Activated CD8-positive, alpha-beta memory T cell treated with anti-CD3 and anti-CD28 coated beads, Interleukin-2, amount 10 ng/mL, durations not matched to agents 7 days and 5 days (primary cell): ENCODE measurements around the gene ATL2. TPM values are rescaled to one million over a fixed set of nuclear protein-coding genes. Genes with fewer than 3 reads are reported as not detected.
"Not testable (repeated sequence)": the region's sequence is repeated elsewhere in the genome, so short reads cannot be mapped to it uniquely, and the experiment has no call there.

Experiments
- ATAC-seq: fragments of 150-1000 bp; cut with Tn5 transposase; one replicate; pipeline ENCODE4 v1.10.0; 2021; ENCODE audit warnings: moderate library complexity
- CTCF ChIA-PET: fragments of 350-600 bp; sonication (Branson Sonifier 250); formaldehyde crosslinking; loops from one replicate; lab custom pipeline; 2021; ENCODE audit warnings: antibody characterized with exemption; lab: Charles Lee
- DNase-seq: peaks from one replicate; pipeline ENCODE4 v3.0.0-alpha.2; 2020
- H3K27ac Mint-ChIP-seq: one replicate; pipeline ENCODE4 v1.8.0; 2021; ENCODE audit warnings: mild to moderate bottlenecking, mixed read lengths
- H3K27me3 Mint-ChIP-seq: one replicate; pipeline ENCODE4 v1.8.0; 2021; ENCODE audit warnings: mixed read lengths
- H3K36me3 Mint-ChIP-seq: one replicate; pipeline ENCODE4 v1.8.0; 2021; ENCODE audit warnings: mild to moderate bottlenecking, mixed read lengths
- H3K4me1 Mint-ChIP-seq: one replicate; pipeline ENCODE4 v1.8.0; 2021; ENCODE audit warnings: mixed read lengths
- H3K4me3 Mint-ChIP-seq: one replicate; pipeline ENCODE4 v1.8.0; 2021; ENCODE audit warnings: mild to moderate bottlenecking, moderate library complexity, mixed read lengths
- H3K9me3 Mint-ChIP-seq: one replicate; pipeline ENCODE4 v1.8.0; 2022; ENCODE audit warnings: low read depth, mixed read lengths
- total RNA-seq, 2 experiments: library from RNA; stranded (reverse); gene quantifications; one replicate each; pipeline ENCODE4 v1.2.3, GENCODE V29; 2021

The ATL2 gene
- total RNA-seq, 2 experiments from 2014 or later, result 55.5 to 56.7 TPM

GRCh38 chr2:38344813-38345212 lies 32.3 kb downstream of the ATL2 start:
- Mint-ChIP-seq H3K27me3 (no peaks in the 10 kb centered on the region), H3K4me1 (no peaks in the 10 kb centered on the region), H3K27ac (no peak overlapping the region), H3K9me3 (peaks cover 2% of the 10 kb centered on the region), H3K36me3 (peaks cover 31% of the 10 kb centered on the region), H3K4me3 (no peak overlapping the region)
- DNase-seq (no peak), ATAC-seq (no peak)
- CTCF ChIA-PET, result interaction anchor here (1.0 kb wide), 1 partner anchor 164 kb away, joined by 3 read pairs; no protein-coding TSS in a partner anchor

DNA sequence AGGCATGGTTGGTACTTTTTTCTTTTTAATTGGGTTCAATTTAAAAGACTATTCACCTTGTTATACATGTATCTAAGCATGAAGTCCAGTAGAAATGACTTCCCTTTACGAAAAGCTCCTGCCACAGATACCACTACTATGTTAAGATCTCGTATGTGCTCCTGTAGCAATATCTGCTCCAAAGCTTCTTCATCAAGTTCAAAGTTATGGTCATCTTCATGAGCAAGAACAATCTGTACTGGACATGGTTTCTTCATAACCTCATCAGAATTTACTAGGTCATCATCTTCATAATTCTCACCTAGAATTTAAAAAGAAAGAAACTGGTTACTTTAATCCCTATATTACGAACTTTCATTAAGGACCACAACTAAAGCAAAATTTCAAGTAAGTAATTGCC lies 33.9 kb downstream of the ATL2 start:
- H3K27me3 Mint-ChIP-seq, result no peaks in the 10 kb centered on the region
- H3K27ac Mint-ChIP-seq, result no peak overlapping the region
- CTCF ChIA-PET, result no interaction called here

DNA sequence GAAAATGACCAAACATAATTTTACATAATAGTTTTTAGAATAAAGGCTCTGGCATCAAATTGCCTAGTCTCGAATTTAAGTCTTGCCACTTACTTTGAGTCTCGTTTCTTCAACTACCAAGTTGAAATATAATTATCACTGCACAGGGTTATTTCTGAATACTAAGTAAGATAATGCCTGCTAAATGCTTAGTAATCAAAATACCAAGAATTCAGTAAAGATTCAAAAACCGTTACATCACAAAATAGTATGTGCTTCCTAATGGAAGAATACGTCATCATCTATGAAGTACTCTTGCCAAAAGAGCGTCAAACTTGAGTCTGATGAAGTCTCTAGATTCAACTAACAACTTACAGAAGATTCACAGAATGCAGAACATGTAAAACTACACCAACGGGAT lies 40.5 kb downstream of the ATL2 start:
- no peaks in the 10 kb centered on the region for H3K27me3 Mint-ChIP-seq
- H3K36me3 Mint-ChIP-seq, result peaks cover 39% of the 10 kb centered on the region
- no peak overlapping the region for H3K4me3 Mint-ChIP-seq
- no peaks in the 10 kb centered on the region for H3K4me1 Mint-ChIP-seq
- no peaks in the 10 kb centered on the region for H3K9me3 Mint-ChIP-seq
- ATAC-seq (no peak), DNase-seq (no peak)
- CTCF ChIA-PET, result no interaction called here
- H3K27ac Mint-ChIP-seq, result no peak overlapping the region

More for the DNA sequence above, 33.9 kb downstream of the ATL2 start:
- H3K36me3 Mint-ChIP-seq, result peaks cover 40% of the 10 kb centered on the region
- DNase-seq, result no peak
- H3K9me3 Mint-ChIP-seq, result peaks cover 2% of the 10 kb centered on the region
- ATAC-seq, result no peak
- no peak overlapping the region for H3K4me3 Mint-ChIP-seq
- no peaks in the 10 kb centered on the region for H3K4me1 Mint-ChIP-seq

DNA sequence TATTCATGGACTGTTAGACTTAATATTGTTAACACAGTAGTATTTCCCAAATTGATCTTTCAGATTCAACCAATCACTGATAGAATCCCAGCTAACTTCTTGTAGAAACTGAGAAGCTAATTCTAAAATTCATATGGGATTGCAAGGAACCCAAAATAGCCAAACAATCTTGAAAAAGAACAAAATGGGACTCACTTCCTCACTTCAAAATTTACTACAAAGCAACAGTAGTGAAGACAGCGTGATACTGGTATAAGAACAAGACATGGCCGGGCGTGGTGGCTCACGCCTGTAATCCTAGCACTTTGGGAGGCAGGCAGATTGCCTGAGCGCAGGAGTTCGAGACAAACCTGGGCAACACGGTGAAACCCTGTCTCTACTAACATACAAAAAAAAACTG lies 46.3 kb downstream of the ATL2 start:
- no peak overlapping the region for H3K27ac Mint-ChIP-seq
- no peak overlapping the region for H3K4me3 Mint-ChIP-seq
- H3K27me3 Mint-ChIP-seq, result no peaks in the 10 kb centered on the region
- peaks cover 6% of the 10 kb centered on the region for H3K4me1 Mint-ChIP-seq
- peaks cover 5% of the 10 kb centered on the region for H3K9me3 Mint-ChIP-seq
- DNase-seq (no peak), ATAC-seq (no peak)
- peaks cover 48% of the 10 kb centered on the region for H3K36me3 Mint-ChIP-seq
- CTCF ChIA-PET, result interaction anchor here (1.2 kb wide), 1 partner anchor 179 kb away, joined by 3 read pairs; no protein-coding TSS in a partner anchor

DNA sequence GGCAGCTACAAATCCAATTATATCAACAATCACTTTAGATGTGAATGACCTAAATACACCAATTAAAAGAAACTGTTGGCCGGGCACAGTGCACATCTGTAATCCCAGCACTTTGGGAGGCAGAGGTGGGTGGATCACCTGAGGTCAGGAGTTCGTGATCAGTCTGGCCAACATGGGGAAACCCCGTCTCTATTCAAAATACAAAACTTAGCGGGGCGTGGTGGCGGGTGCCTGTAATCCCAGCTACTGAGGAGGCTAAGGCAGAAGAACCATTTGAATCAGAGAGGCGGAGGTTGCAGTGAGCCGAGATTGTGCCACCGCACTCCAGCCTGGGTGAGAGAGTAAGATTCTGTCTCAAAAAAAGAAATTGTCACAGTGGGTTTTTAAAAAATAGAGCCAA lies 49.5 kb downstream of the ATL2 start:
- Mint-ChIP-seq H3K27me3 (no peaks in the 10 kb centered on the region), H3K27ac (no peak overlapping the region), H3K9me3 (peaks cover 5% of the 10 kb centered on the region), H3K36me3 (peaks cover 49% of the 10 kb centered on the region), H3K4me1 (peaks cover 6% of the 10 kb centered on the region), H3K4me3 (no peak overlapping the region)
- DNase-seq (no peak), ATAC-seq (no peak)
- CTCF ChIA-PET, result interaction anchor here (1.4 to 1.7 kb wide), 2 partner anchors 12 to 49 kb away, joined by 3 to 6 read pairs; no protein-coding TSS in a partner anchor

GRCh38 chr2:38323623-38324022 lies 53.5 kb downstream of the ATL2 start:
- no peak overlapping the region for H3K27ac Mint-ChIP-seq
- no peak for DNase-seq
- H3K4me1 Mint-ChIP-seq, result peaks cover 5% of the 10 kb centered on the region
- no peaks in the 10 kb centered on the region for H3K27me3 Mint-ChIP-seq
- H3K36me3 Mint-ChIP-seq, result peaks cover 25% of the 10 kb centered on the region
- H3K4me3 Mint-ChIP-seq, result no peak overlapping the region
- ATAC-seq, result no peak
- H3K9me3 Mint-ChIP-seq, result peaks cover 2% of the 10 kb centered on the region
- CTCF ChIA-PET, result interaction anchor here (0.8 kb wide), 1 partner anchor 151 kb away, joined by 3 read pairs; no protein-coding TSS in a partner anchor

- Mint-ChIP-seq H3K36me3 (peaks cover 21% of the 10 kb centered on the region), H3K27me3 (no peaks in the 10 kb centered on the region), H3K9me3 (no peaks in the 10 kb centered on the region), H3K27ac (no peak overlapping the region), H3K4me3 (no peak overlapping the region), H3K4me1 (peaks cover 4% of the 10 kb centered on the region)
- no peak for DNase-seq
- CTCF ChIA-PET, result no interaction called here
- ATAC-seq, result no peak
Measured at GRCh38 chr2:38322224-38322914, 54.7 kb downstream of the ATL2 start.

GRCh38 chr2:38319240-38319639 lies 57.8 kb downstream of the ATL2 start:
- peaks cover 16% of the 10 kb centered on the region for H3K36me3 Mint-ChIP-seq
- H3K27me3 Mint-ChIP-seq, H3K4me1 Mint-ChIP-seq, DNase-seq, H3K9me3 Mint-ChIP-seq, H3K27ac Mint-ChIP-seq, H3K4me3 Mint-ChIP-seq, ATAC-seq: not testable (repeated sequence)
- CTCF ChIA-PET, result interaction anchor here (6.2 kb wide), 1 partner anchor 190 kb away, joined by 92 read pairs; no protein-coding TSS in a partner anchor

- ATAC-seq (no peak), DNase-seq (no peak)
- H3K4me1 Mint-ChIP-seq, result peaks cover 8% of the 10 kb centered on the region
- no peaks in the 10 kb centered on the region for H3K9me3 Mint-ChIP-seq
- H3K27me3 Mint-ChIP-seq, result no peaks in the 10 kb centered on the region
- H3K4me3 Mint-ChIP-seq, result no peak overlapping the region
- H3K27ac Mint-ChIP-seq, result no peak overlapping the region
- H3K36me3 Mint-ChIP-seq, result peaks cover 20% of the 10 kb centered on the region
- CTCF ChIA-PET, result interaction anchor here (1.2 to 6.2 kb wide), 6 partner anchors 57 to 191 kb away, joined by 3 to 92 read pairs (median 11); partner anchors contain the start of gene ATL2
Measured at GRCh38 chr2:38317725-38318124, 59.3 kb downstream of the ATL2 start.

DNA sequence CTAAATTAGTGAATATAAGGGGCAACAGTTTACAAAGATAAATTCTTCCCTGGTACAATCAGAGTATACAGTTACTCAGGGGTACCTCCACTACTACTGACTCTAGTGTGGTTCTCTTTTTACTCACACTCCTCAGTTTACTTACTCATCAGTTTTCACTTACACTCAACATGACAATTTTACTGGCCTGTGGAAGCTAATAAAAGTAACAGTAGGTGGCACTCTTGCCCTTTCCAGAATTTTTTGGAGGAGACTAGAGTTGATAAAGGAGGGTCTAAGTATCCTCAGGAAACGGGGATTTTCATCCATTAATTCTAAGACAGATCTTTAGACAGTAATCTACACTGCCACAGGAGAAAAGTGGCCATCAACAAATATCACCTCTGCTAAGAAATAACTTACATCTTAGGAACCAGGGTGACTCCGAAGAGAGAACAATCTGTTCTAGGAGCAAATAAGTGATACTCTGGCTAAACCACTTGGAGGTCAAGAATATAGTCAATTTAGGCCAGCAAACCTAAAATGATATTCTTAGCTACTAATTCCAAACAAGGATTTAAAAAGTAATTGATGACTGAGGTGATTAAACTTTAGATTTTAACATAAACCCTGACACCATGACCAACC lies 61.3 kb downstream of the ATL2 start:
- Mint-ChIP-seq H3K9me3 (no peaks in the 10 kb centered on the region), H3K27ac (no peak overlapping the region), H3K4me1 (peaks cover 8% of the 10 kb centered on the region), H3K36me3 (peaks cover 30% of the 10 kb centered on the region), H3K27me3 (no peaks in the 10 kb centered on the region), H3K4me3 (no peak overlapping the region)
- CTCF ChIA-PET, result interaction anchor here (0.6 to 6.2 kb wide), 29 partner anchors 11 to 427 kb away, joined by 3 to 92 read pairs (median 3); partner anchors contain the start of gene ATL2
- peak; percentile 67 for ATAC-seq
- no peak for DNase-seq

DNA sequence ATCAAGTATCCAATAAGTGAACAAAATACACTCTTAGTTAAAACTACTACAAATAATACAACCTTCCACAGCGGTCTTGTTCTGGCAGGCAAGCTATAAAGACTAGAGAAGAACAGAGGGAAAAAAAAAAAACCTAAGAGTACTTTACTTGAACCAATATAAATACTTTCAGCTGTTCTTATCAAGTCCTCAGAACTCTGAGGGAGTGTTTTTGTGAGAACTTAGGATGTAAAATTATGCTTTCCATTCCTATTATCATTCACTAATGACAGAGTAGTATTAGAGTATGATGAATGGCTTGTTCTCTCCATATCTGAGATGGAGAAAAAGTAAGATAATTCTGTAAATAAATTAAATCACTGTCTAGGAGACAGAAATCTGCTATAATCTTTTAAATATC lies 68.3 kb downstream of the ATL2 start:
- DNase-seq, result no peak
- Mint-ChIP-seq H3K4me3 (no peak overlapping the region), H3K9me3 (no peaks in the 10 kb centered on the region), H3K27me3 (no peaks in the 10 kb centered on the region), H3K4me1 (peaks cover 11% of the 10 kb centered on the region), H3K27ac (no peak overlapping the region), H3K36me3 (peaks cover 60% of the 10 kb centered on the region)
- ATAC-seq, result no peak
- CTCF ChIA-PET, result interaction anchor here (1.0 kb wide), 1 partner anchor 199 kb away, joined by 5 read pairs; no protein-coding TSS in a partner anchor

- H3K27me3 Mint-ChIP-seq, result no peaks in the 10 kb centered on the region
- DNase-seq (no peak), ATAC-seq (peak; percentile 23)
- H3K36me3 Mint-ChIP-seq, result peaks cover 63% of the 10 kb centered on the region
- no peak overlapping the region for H3K4me3 Mint-ChIP-seq
- H3K4me1 Mint-ChIP-seq, result peaks cover 31% of the 10 kb centered on the region
- CTCF ChIA-PET, result no interaction called here
- H3K27ac Mint-ChIP-seq, result no peak overlapping the region
- no peaks in the 10 kb centered on the region for H3K9me3 Mint-ChIP-seq
Measured at GRCh38 chr2:38301969-38302702, 74.9 kb downstream of the ATL2 start.

DNA sequence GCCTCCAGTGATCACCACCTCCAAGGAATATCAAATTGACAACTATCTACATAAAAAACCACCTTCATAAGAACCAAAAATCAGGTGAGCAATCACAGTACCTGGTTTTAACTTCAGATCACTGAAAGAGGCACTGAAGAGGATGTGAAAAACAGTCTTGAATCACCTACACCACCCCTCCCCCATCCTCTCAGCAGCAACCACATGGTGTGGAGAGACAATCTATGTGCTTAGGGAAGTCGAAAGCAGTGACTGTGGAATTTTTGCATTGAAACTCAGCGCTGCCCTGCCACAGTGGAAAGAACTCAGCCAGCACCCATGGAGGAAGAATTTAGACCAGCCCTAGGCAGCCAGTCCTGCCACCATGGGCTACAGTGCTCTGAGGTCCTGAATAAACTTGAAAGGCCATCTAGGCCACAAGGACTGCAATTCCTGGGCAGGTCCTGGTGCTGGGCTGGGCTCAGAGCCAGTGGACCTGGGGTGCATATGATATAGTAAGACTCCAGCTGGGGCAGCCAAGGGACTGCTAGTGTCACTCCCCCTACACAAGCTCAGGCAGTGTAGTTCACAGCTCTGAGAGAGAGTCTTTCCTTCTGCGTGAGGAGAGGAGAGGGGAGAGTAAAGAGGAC lies 75.6 kb downstream of the ATL2 start:
- H3K4me1 Mint-ChIP-seq, result peaks cover 31% of the 10 kb centered on the region
- peaks cover 61% of the 10 kb centered on the region for H3K36me3 Mint-ChIP-seq
- no peaks in the 10 kb centered on the region for H3K27me3 Mint-ChIP-seq
- H3K4me3 Mint-ChIP-seq, result no peak overlapping the region
- no peak for DNase-seq
- CTCF ChIA-PET, result no interaction called here
- ATAC-seq, result peak; percentile 16
- H3K27ac Mint-ChIP-seq, result no peak overlapping the region
- H3K9me3 Mint-ChIP-seq, result no peaks in the 10 kb centered on the region
